ENCODE data around the gene KLHDC9.

Gene KLHDC9

DNA sequence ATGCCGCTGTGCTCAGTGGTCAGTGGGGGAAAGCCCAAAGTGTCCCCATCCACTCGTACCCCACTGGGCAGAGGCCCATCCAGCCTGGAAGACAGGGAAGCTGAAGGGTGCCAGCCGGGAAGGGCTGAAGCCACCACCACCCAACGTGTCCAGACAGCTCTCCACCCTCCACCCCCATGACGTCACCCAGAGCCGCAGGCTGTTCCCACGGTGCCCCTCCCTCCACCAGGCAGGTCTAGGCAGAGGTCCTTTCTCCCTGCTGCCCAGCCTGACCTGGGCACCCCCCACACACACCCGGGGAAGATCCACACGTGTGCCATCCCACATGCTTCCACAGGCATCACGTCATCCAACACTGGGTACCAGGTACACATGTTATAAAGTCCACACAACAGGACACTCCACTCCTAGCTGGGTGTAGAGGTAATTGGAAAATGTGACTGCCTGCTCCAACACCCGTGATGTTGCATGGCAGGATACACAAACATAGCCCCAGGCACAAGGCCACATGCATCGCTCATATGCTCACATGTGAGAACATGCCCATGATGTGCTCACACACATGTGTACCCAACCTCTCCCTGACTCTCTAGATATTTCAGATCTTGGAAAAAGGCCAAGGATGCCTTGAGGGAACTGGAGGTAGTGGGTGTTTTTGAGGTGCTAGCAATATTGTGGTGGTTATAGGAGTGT is 23.3 kb upstream of the KLHDC9 start:
- peak; percentile 96 for DNase-seq (ENCODE audit: low read depth, low spot score)
- peak overlapping the region; percentile 95 for H3K27ac ChIP-seq

DNA sequence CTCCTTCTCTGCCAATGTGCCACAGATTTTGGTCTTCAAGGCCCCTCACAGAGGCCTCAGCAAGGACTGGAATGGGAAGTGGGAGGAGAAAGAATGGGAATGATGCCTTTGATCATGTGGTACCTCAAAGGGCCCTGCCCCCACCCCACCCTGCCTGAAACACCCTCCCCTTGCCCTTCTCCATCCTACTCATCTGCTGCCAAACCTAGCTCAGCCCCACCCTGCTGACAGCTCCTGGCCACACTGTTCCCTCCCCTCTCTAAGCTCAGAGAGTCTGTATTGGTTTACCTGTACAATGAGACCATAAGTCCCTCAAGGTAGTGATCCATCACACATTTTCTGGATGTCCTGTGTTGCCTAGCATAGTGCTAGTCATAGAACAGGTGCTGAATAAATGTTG is 21.8 kb upstream of the KLHDC9 start:
- no peak for DNase-seq (ENCODE audit: low read depth, low spot score)
- peak overlapping the region; percentile 95 for H3K27ac ChIP-seq

DNA sequence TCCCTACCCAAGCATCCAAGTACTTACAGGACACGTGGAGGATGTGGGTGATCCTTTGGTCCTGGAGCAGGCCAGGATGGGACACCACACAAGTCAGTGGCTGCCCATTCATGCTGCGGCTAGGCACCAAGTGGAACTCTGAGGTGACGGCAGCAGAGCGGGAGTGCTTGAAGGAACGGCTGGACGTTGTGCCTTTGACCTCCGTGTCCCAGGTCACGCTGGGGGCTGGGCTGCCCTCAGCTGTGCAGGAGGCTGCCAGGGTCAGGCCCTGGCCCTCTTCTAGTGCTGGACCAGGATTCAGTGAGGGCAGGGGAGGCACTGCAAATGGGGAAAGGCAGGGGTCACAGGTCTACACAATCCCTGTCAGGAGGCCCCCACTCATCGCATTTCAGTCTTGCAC is 20.7 kb upstream of the KLHDC9 start:
- H3K27ac ChIP-seq, result peak overlapping the region; percentile 95
- DNase-seq (ENCODE audit: low read depth, low spot score), result no peak

DNA sequence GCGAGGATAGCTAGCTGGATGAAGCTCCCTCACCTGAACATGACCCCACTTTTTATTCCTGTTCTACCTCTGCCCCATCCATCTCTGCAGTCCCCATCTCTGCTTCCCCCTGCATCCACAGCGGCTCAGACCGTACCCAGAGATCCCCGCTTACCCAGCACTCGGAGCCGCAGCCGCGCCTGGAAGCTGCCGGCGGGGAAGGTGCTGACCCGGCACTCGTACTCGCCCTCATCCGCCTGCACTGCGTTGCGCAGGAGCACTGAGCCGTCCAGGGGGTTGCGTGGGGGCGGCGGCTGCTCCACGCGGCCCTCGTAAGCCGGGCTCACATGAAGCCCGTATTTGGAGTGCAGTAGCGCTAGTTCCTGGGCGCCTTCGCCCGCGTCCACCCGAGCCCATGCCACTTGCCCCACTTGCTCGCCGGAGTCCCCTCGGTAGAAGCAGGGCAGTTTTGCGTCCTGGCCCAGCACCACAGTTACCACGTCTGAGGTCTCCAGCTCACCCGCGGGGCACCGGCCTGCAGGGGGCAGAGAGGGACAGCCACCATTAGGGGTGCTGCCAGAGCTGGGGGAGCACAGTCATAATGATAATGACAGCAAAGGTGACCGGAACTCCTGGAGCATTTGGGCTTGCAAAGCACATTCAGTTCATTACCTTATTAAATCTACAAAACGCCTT is 18.6 kb upstream of the KLHDC9 start:
- peak overlapping the region; percentile 95 for H3K27ac ChIP-seq
- DNase-seq (ENCODE audit: low read depth, low spot score), result no peak

DNA sequence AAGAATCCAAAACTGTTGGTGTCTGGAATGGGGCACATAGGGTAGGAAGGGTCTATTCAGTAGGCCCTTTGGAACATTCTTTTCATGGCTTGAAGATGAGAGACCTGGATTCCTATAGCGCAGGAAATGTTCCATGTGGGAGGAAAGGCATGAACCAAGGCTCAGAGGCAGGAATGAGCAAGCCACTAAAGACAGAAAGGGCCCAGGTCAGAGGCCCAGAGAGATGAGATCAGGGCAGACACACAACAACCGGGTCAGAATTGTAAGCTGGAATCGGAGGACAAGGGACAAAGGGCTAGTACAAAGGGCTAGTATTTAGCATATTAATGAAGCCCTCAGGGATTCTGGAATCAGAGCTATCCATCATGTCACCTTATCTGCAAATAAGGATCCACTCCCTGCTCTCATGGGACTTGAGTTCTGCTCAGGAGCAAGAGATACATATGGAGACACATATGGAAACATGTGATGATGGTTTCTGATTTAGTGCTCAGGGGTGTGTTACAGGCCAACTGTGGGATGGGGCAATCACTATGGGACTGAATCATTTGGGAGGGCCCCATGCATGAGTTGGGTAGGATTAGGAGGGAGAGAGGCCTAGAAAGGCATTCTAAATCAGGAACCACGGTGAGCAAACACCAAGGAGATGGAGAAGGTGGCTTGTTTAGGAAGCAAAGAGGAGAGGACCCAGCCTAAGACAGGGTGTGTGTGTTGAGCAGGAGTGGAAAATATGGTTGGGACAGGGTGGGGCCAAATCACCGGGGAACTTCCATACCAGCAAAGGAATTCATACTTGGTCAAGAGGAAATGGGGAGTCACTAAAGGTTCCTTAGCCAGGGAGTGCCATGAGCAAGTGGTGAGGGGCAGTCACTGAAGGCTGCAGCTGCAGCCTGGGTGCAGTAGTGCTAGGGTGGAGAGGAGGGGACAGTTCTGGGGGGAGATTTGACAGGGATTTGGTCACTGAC is 17.4 kb upstream of the KLHDC9 start:
- peak overlapping the region; percentile 95 for H3K27ac ChIP-seq
- DNase-seq (ENCODE audit: low read depth, low spot score), result no peak

DNA sequence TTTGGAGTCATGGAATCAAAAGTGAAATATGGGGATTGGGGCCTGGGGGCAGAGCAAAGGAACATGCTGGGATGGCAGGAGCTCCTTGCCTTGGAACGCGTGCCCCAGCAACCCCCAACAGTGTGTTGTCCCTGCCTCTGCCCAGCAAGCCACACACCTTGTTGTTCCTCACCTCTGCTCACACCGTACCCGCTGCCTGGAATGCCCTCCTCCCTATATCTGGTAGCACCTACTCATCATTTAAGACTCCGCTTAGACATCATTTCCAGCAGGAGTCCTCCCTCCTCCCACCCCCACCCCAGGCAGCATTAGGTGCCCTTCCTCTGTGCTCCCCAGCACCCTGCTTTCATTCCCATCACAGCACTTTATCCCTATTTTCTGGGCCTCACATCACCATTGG is 16.6 kb upstream of the KLHDC9 start:
- DNase-seq (ENCODE audit: low read depth, low spot score), result no peak
- peak overlapping the region; percentile 95 for H3K27ac ChIP-seq

DNA sequence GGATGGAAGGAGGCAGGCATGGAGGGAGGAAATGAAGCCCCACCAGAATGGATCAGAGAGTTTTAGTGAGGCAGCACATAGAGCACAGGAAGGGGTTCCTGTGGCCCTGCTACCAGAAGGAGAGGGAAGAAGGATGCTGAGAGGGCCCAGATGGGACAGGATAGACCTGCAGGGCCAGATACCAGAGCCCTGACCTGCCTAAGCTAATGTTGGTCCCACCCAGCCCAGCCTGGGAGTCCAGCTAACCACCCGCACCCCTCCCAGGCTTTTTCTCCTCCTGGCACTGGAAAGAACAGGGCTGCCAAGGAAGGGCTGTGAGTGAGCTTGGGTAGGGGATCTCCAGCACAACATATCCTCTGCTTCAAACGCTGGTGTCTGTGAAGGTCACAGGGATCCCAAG is 15.7 kb upstream of the KLHDC9 start:
- H3K27ac ChIP-seq, result peak overlapping the region; percentile 95
- no peak for DNase-seq (ENCODE audit: low read depth, low spot score)

DNA sequence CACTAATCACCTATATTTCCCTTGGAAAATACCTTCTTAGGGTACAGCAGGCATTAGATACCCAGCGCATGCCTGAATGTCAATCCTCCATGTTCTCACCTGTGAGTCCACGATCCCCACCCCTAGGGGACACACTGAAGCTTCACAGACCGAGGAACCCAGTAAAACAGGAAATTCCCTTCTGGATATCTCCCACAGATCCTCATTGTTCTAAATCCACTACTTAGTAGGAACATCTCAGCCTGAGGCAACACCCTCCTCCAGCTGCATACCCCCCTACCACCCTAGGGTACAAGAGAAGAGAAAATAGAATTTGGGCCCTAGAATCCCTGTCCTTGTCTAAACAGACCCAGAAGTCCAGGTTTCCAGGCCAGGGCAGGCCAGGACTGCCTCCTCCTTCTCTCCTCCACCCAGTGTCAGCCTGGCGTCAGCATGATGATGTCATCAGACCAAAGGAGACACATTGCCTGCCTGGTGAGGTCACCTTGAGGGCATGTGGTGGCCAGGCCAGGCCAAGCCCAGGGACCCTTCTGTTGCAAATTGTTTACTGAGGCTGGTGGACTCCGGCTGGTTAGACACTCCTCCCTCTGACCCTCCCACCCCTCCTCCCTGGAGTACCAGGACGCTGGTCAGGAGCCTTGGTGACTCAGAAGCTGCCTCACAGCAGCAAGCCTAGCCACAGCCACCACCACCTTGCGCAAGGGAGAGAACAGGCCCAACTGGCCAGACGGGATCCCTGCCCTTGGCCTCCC is 15.0 kb upstream of the KLHDC9 start:
- peak overlapping the region; percentile 95 for H3K27ac ChIP-seq
- DNase-seq (ENCODE audit: low read depth, low spot score), result peak; percentile 96

DNA sequence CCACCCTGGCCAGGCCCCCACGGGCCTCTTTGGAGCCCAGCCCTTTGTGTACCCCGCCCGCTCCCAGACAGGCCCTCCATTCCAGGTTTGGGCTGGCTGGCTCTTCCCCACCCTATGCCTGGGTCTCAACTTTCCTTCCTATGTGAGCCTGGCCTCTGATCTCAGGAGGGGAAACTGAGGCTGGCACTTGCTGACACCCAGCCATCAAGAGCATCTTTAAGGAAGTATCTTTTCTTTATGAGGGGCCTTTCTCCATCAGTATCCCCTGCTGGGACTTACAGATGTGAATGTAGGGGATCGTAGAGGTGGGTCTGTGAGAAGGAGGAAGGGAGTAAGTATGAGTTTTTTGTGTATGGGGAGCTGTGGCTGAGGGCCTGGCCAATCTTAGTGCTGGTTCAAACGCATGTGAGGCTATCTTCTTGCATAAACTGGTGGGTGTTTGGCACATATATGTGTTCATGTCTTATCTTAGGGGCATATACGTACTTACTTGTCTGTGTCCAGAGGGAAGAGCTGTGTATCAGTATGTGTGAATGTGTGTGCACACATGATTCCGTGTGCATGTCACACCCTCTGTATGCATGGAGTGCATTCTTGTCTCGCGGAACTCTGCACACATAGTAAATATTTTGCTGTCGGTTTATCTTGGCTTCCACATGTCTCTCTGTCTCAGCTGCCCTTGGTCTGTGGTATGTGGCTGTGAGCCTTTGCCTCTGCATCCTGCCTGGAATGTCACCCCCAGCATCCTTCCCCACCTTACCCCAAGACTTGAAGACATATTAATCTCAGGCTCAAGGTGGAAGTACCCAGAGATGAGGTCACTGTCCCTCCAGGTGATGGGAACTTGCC is 14.2 kb upstream of the KLHDC9 start:
- no peak for DNase-seq (ENCODE audit: low read depth, low spot score)
- peak overlapping the region; percentile 95 for H3K27ac ChIP-seq

DNA sequence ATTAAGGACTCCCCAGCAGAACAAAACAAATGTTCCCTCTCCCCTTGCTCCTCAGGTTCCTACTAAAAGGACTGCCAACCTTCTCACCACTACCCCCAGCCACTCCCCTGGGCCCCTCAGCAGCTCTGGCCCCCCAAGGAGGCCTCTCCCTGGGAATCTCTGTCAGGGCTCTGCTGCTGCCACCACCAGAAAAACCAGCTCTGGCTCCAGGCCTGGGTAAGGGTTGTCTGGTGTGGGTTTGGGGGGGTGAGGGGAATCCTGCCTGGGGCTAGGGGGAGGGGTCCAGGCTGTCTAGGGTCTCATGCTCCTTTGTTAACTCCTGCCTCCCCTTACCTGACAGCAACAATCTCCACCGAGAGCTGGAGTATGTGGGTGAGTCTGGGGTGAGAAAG is 13.6 kb upstream of the KLHDC9 start:
- no peak for DNase-seq (ENCODE audit: low read depth, low spot score)
- H3K27ac ChIP-seq, result peak overlapping the region; percentile 95

DNA sequence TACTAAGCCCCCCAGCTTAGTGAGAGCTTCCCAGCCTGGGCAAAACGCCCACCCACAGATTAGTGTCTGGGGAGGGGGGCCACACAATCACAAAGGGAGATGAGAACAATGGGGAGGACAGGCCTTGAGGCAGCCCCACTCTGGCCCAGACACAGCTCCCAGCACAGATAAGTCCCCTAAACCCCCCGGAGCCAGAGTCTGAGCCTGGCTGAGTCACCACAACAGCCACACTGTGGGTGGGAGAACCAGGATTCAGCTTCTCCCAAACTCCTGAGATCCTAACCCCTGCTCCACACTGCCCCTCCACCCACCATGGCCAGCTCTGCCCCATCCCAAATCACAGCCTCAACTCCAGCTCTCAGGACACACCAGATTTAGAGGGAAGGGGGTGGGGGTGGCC is 13.0 kb upstream of the KLHDC9 start:
- H3K27ac ChIP-seq, result peak overlapping the region; percentile 95
- DNase-seq (ENCODE audit: low read depth, low spot score), result no peak

DNA sequence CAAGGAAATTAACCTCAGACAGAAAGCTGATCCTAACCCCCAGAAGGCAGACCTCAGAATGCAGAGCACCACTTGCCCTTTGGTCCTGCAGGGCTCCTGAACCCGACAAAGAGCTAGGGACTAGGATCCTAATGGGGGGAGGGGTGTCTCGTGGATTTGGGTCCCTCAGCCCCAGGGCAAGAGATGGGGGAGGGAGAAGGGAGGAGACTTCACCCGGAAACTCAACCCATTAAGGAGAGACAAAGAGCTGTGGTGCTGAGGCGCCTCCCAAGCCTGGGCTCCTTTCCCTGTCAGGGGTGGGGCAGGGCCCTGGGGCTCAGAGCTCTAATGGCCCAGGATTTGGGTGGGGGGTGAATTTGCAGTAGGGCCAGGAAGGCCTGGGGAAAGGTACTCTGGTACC is 11.7 kb upstream of the KLHDC9 start:
- peak overlapping the region; percentile 95 for H3K27ac ChIP-seq
- no peak for DNase-seq (ENCODE audit: low read depth, low spot score)

DNA sequence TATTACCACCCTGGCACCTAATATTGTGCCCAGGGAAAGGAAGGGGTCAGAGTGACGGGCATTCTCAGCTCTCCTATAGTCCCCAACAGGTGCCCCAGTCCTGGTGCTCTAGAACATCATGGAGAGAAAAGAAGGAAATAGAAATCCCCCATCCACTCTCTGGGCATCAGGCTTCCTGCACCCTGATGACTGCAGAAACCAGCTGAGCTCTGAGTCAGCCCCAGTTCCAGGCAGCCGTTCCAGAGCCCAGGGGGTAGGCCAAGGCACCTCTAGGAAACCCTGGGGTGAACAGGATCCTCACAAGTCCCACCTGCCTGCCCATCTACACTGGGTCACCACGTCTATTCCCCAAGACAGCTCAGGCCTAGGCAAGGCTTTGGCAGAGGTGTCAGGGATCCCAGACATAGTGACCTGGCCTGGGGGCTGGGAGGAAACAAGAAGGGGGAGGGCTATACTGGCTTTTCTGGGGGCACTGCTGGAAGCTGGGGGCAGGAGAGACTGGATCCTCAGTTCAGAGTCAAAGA is 9.5 kb upstream of the KLHDC9 start:
- peak overlapping the region; percentile 95 for H3K27ac ChIP-seq
- no peak for DNase-seq (ENCODE audit: low read depth, low spot score)

DNA sequence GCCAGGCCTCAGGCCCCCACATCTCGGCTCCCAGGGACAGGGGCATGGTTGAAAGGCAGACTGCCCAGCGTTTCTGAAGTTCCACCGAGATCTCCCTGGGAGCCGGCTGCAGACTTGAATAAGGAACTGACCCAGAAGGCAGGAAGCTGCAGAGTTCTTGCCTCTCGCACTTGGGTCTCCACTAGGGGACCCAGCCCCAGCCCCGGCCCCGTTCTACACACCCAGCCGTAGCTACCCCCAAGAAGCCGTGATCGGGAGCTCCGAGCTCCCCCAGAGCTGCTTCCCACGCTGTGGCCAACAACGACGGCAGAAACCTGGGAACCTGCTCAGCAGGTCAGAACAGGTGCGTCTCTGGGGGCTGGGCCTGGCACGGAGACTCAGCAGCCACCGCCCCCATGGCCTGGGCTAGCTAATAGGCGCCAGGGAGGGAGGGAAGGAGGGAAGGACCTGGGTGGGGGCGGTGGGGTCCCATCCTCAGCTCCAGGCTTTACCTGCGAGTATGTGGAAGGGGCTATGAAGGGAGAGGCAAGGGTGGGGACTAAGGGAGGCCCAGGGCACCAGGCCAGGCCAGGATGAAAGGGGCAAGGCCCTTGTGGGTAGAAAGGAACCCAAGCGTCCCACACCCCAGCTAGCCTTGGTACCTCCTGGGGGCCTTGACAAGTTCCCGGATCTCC is 8.8 kb upstream of the KLHDC9 start, which contains the start of gene NECTIN4:
Gene NECTIN4 (minus strand): TSS at position 308 of the 674 bp plus-strand sequence. CDS start 262 bp downstream, at position 46.
- H3K27ac ChIP-seq, result peak within 1 kb of the TSS; percentile 95
- DNase-seq (ENCODE audit: low read depth, low spot score), result peak; percentile 85

DNA sequence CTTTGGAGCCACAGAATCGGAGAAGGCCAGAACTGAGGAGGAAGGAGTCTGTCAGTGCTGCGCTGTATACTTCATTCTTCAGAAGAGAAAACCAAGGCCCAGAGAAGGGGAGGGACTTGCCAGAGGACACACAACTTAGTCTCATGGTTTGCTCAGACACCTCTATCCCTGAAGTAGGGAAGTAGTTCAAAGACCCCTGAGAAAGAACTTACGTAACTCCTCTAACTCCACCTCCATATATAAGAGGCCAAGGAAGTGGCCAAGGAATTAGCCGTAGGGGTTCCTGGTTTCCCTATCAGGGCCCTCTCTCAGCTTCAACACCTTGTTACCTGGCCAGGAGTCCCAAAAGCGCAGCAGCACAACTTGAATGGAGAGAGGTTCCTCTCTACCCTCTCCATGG is 8.2 kb upstream of the KLHDC9 start:
- DNase-seq (ENCODE audit: low read depth, low spot score), result no peak
- peak overlapping the region; percentile 95 for H3K27ac ChIP-seq

DNA sequence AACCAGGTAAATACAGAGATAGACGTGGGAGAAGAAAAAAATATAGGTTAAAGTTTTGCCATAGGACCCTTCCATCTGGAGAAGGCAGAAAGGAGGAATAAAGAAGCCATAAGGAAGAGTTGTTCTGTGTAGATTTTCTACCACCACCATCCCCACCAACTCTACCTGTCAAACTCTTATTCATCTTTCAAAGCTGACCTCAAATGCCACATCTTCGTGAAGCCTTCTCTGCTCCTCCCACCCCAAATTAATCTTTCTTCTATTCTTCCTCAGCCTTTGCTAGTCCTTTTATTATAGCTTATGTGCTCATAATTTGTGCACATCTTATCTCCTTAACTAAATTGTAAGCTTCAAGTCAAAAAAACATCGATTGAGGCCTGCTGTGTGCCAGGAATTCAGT is 7.5 kb upstream of the KLHDC9 start:
- no peak for DNase-seq (ENCODE audit: low read depth, low spot score)
- no peak overlapping the region for H3K27ac ChIP-seq

DNA sequence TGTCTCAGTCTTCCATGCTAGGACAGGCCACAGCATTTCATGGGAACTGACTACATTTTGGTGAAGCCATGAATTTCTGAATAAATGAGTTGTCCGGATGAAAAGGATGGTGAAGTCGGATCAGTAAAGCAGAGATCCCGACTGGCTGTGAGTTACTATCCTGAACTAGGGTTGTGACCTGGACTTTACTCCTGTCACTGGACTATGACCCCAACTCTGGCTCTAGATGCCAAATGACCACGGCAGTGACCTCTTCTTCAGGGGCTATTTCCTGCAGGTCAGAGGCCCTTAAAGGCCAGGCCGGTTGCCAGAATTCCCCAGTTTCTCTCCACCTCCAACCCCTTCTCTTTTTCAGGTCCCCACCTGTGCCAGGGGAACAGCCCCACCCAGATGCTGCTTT is 7.1 kb upstream of the KLHDC9 start:
- DNase-seq (ENCODE audit: low read depth, low spot score), result no peak
- no peak overlapping the region for H3K27ac ChIP-seq

DNA sequence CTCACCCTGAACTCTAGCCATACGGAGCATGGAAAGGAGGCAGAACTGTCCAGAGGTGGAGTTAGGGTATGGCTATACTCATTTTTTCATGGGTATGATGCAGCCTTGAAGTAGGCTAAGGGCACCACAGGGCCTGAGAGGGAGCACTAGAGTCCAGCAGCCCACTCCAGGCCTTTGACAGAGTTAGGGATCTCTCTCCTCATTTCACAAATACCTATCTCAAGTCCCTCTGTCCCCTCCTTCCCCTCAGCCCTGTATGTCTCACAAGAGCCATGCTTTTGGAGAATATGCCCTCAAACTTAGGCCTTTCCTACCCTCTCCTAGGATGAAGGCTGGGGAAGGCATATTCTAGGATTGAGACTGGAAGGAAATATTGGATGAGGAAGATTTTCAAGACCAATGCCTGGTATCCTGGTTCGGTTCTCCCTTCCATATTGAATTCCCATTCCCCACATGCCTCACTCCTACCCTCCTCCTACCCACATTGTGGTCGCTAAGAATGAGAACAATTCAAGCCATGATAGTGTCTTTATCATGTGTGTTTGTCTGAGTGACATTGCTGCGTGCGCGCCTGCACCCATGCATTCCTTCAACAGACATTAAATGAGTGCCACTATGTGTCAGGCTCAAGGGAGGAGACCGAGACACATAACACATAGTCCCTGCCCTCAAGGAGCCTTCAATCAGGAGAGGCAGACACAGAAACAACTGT is 6.2 kb upstream of the KLHDC9 start:
- H3K27ac ChIP-seq, result peak overlapping the region; percentile 53
- no peak for DNase-seq (ENCODE audit: low read depth, low spot score)

Measured in epithelial cell of prostate (primary cell).